Measurements from ENCODE around the gene STK38L. TPM values are rescaled to one million over a fixed set of nuclear protein-coding genes. Genes with fewer than 3 reads are reported as not detected.

STK38L gene
- total RNA-seq, 1 donor from 2014 or later = 24.2 TPM

GRCh38 chr12:27271206-27271605 lies 27.1 kb downstream of the STK38L start:
- Mint-ChIP-seq H3K36me3 (ENCODE audit: low read depth) (peaks cover 16% of the 10 kb centered on the region), H3K9me3 (peaks cover 6% of the 10 kb centered on the region), H3K27me3 (ENCODE audit: low read depth) (no peaks in the 10 kb centered on the region), H3K4me3 (ENCODE audit: low read depth) (no peak overlapping the region), H3K4me1 (ENCODE audit: low read depth) (peaks cover 8% of the 10 kb centered on the region), H3K27ac (no peak overlapping the region)
- DNase-seq (ENCODE audit: low spot score) = no peak
- intact Hi-C loops (cut with micrococcal nuclease) = no loop called here

- Mint-ChIP-seq H3K4me3 (ENCODE audit: low read depth) (no peak overlapping the region), H3K4me1 (ENCODE audit: low read depth) (peaks cover 11% of the 10 kb centered on the region), H3K27me3 (ENCODE audit: low read depth) (no peaks in the 10 kb centered on the region), H3K27ac (no peak overlapping the region), H3K36me3 (ENCODE audit: low read depth) (peaks cover 8% of the 10 kb centered on the region), H3K9me3 (peaks cover 6% of the 10 kb centered on the region)
- DNase-seq (ENCODE audit: low spot score) = no peak
- intact Hi-C loops (cut with micrococcal nuclease) = no loop called here
Observed at GRCh38 chr12:27272373-27273028, 28.4 kb downstream of the STK38L start.

GRCh38 chr12:27273114-27273513 lies 29.0 kb downstream of the STK38L start:
- peaks cover 1% of the 10 kb centered on the region for H3K9me3 Mint-ChIP-seq
- intact Hi-C loops (cut with micrococcal nuclease) = no loop called here
- no peak for DNase-seq (ENCODE audit: low spot score)

GRCh38 chr12:27274706-27275105 lies 30.6 kb downstream of the STK38L start:
- peaks cover 23% of the 10 kb centered on the region for H3K4me1 Mint-ChIP-seq (ENCODE audit: low read depth)
- H3K9me3 Mint-ChIP-seq = no peaks in the 10 kb centered on the region
- H3K4me3 Mint-ChIP-seq (ENCODE audit: low read depth) = no peak overlapping the region
- DNase-seq (ENCODE audit: low spot score) = no peak
- intact Hi-C loops (cut with micrococcal nuclease) = loop anchor here (5.0 kb wide), 1 partner anchor 67 kb away; no protein-coding TSS in a partner anchor
- no peaks in the 10 kb centered on the region for H3K27me3 Mint-ChIP-seq (ENCODE audit: low read depth)
- no peaks in the 10 kb centered on the region for H3K36me3 Mint-ChIP-seq (ENCODE audit: low read depth)
- no peak overlapping the region for H3K27ac Mint-ChIP-seq

More at GRCh38 chr12:27273114-27273513, 29.0 kb downstream of the STK38L start:
- Mint-ChIP-seq H3K27me3 (ENCODE audit: low read depth) (no peaks in the 10 kb centered on the region), H3K4me3 (ENCODE audit: low read depth) (no peak overlapping the region), H3K4me1 (ENCODE audit: low read depth) (peaks cover 16% of the 10 kb centered on the region), H3K36me3 (ENCODE audit: low read depth) (peaks cover 2% of the 10 kb centered on the region), H3K27ac (no peak overlapping the region)

GRCh38 chr12:27276275-27276674 lies 32.2 kb downstream of the STK38L start:
- no peaks in the 10 kb centered on the region for H3K36me3 Mint-ChIP-seq (ENCODE audit: low read depth)

GRCh38 chr12:27277846-27278260 lies 33.8 kb downstream of the STK38L start:
- no peak for DNase-seq (ENCODE audit: low spot score)
- Mint-ChIP-seq H3K4me1 (ENCODE audit: low read depth) (peaks cover 23% of the 10 kb centered on the region), H3K27ac (peak overlapping the region; percentile 16), H3K4me3 (ENCODE audit: low read depth) (no peak overlapping the region), H3K27me3 (ENCODE audit: low read depth) (no peaks in the 10 kb centered on the region), H3K9me3 (no peaks in the 10 kb centered on the region), H3K36me3 (ENCODE audit: low read depth) (no peaks in the 10 kb centered on the region)
- intact Hi-C loops (cut with micrococcal nuclease) = loop anchor here (2.0 to 5.0 kb wide), 2 partner anchors 33 to 71 kb away; partner anchors contain the start of gene STK38L

More at GRCh38 chr12:27276275-27276674, 32.2 kb downstream of the STK38L start:
- H3K4me3 Mint-ChIP-seq (ENCODE audit: low read depth) = no peak overlapping the region
- no peaks in the 10 kb centered on the region for H3K27me3 Mint-ChIP-seq (ENCODE audit: low read depth)
- intact Hi-C loops (cut with micrococcal nuclease) = loop anchor here (5.0 kb wide), 1 partner anchor 69 kb away; no protein-coding TSS in a partner anchor
- no peak overlapping the region for H3K27ac Mint-ChIP-seq
- no peak for DNase-seq (ENCODE audit: low spot score)
- peaks cover 28% of the 10 kb centered on the region for H3K4me1 Mint-ChIP-seq (ENCODE audit: low read depth)
- H3K9me3 Mint-ChIP-seq = no peaks in the 10 kb centered on the region

GRCh38 chr12:27279826-27280225 lies 35.7 kb downstream of the STK38L start:
- no peaks in the 10 kb centered on the region for H3K27me3 Mint-ChIP-seq (ENCODE audit: low read depth)

GRCh38 chr12:27280412-27280811 lies 36.3 kb downstream of the STK38L start:
- H3K27me3 Mint-ChIP-seq (ENCODE audit: low read depth) = no peaks in the 10 kb centered on the region
- no peaks in the 10 kb centered on the region for H3K9me3 Mint-ChIP-seq
- H3K27ac Mint-ChIP-seq = no peak overlapping the region
- no peak overlapping the region for H3K4me3 Mint-ChIP-seq (ENCODE audit: low read depth)
- H3K4me1 Mint-ChIP-seq (ENCODE audit: low read depth) = peaks cover 21% of the 10 kb centered on the region
- no peak for DNase-seq (ENCODE audit: low spot score)
- intact Hi-C loops (cut with micrococcal nuclease) = no loop called here
- no peaks in the 10 kb centered on the region for H3K36me3 Mint-ChIP-seq (ENCODE audit: low read depth)

More at GRCh38 chr12:27279826-27280225, 35.7 kb downstream of the STK38L start:
- no peak for DNase-seq (ENCODE audit: low spot score)
- no peaks in the 10 kb centered on the region for H3K9me3 Mint-ChIP-seq
- H3K36me3 Mint-ChIP-seq (ENCODE audit: low read depth) = no peaks in the 10 kb centered on the region
- H3K4me3 Mint-ChIP-seq (ENCODE audit: low read depth) = no peak overlapping the region
- intact Hi-C loops (cut with micrococcal nuclease) = loop anchor here (2.0 to 5.0 kb wide), 2 partner anchors 35 to 73 kb away; partner anchors contain the start of gene STK38L
- H3K27ac Mint-ChIP-seq = no peak overlapping the region
- peaks cover 19% of the 10 kb centered on the region for H3K4me1 Mint-ChIP-seq (ENCODE audit: low read depth)

GRCh38 chr12:27282754-27283153 lies 38.7 kb downstream of the STK38L start:
- Mint-ChIP-seq H3K27me3 (ENCODE audit: low read depth) (no peaks in the 10 kb centered on the region), H3K4me1 (ENCODE audit: low read depth) (peaks cover 18% of the 10 kb centered on the region), H3K9me3 (no peaks in the 10 kb centered on the region), H3K27ac (no peak overlapping the region), H3K4me3 (ENCODE audit: low read depth) (no peak overlapping the region), H3K36me3 (ENCODE audit: low read depth) (no peaks in the 10 kb centered on the region)
- intact Hi-C loops (cut with micrococcal nuclease) = no loop called here
- no peak for DNase-seq (ENCODE audit: low spot score)

GRCh38 chr12:27284021-27284420 lies 39.9 kb downstream of the STK38L start:
- no peaks in the 10 kb centered on the region for H3K9me3 Mint-ChIP-seq
- intact Hi-C loops (cut with micrococcal nuclease) = no loop called here
- peaks cover 9% of the 10 kb centered on the region for H3K4me1 Mint-ChIP-seq (ENCODE audit: low read depth)
- no peaks in the 10 kb centered on the region for H3K27me3 Mint-ChIP-seq (ENCODE audit: low read depth)
- no peak for DNase-seq (ENCODE audit: low spot score)
- no peaks in the 10 kb centered on the region for H3K36me3 Mint-ChIP-seq (ENCODE audit: low read depth)
- no peak overlapping the region for H3K4me3 Mint-ChIP-seq (ENCODE audit: low read depth)
- no peak overlapping the region for H3K27ac Mint-ChIP-seq

GRCh38 chr12:27284751-27285150 lies 40.7 kb downstream of the STK38L start:
- Mint-ChIP-seq H3K9me3 (no peaks in the 10 kb centered on the region), H3K4me1 (ENCODE audit: low read depth) (peaks cover 8% of the 10 kb centered on the region), H3K27me3 (ENCODE audit: low read depth) (no peaks in the 10 kb centered on the region), H3K27ac (no peak overlapping the region), H3K36me3 (ENCODE audit: low read depth) (no peaks in the 10 kb centered on the region), H3K4me3 (ENCODE audit: low read depth) (no peak overlapping the region)
- DNase-seq (ENCODE audit: low spot score) = no peak
- intact Hi-C loops (cut with micrococcal nuclease) = no loop called here

GRCh38 chr12:27285403-27285802 lies 41.3 kb downstream of the STK38L start:
- no peaks in the 10 kb centered on the region for H3K27me3 Mint-ChIP-seq (ENCODE audit: low read depth)
- peaks cover 5% of the 10 kb centered on the region for H3K4me1 Mint-ChIP-seq (ENCODE audit: low read depth)
- DNase-seq (ENCODE audit: low spot score) = no peak
- intact Hi-C loops (cut with micrococcal nuclease) = no loop called here
- no peaks in the 10 kb centered on the region for H3K9me3 Mint-ChIP-seq
- no peak overlapping the region for H3K4me3 Mint-ChIP-seq (ENCODE audit: low read depth)
- no peaks in the 10 kb centered on the region for H3K36me3 Mint-ChIP-seq (ENCODE audit: low read depth)
- H3K27ac Mint-ChIP-seq = no peak overlapping the region

GRCh38 chr12:27289414-27289813 lies 45.3 kb downstream of the STK38L start:
- intact Hi-C loops (cut with micrococcal nuclease) = no loop called here
- no peaks in the 10 kb centered on the region for H3K36me3 Mint-ChIP-seq (ENCODE audit: low read depth)
- no peaks in the 10 kb centered on the region for H3K27me3 Mint-ChIP-seq (ENCODE audit: low read depth)
- H3K9me3 Mint-ChIP-seq = no peaks in the 10 kb centered on the region
- no peak overlapping the region for H3K27ac Mint-ChIP-seq
- peaks cover 3% of the 10 kb centered on the region for H3K4me1 Mint-ChIP-seq (ENCODE audit: low read depth)
- H3K4me3 Mint-ChIP-seq (ENCODE audit: low read depth) = no peak overlapping the region
- DNase-seq (ENCODE audit: low spot score) = no peak

All from activated T-helper 2 cell treated with anti-CD3 and anti-CD28 coated beads, Interferon-gamma antibody, Interleukin-2, Interleukin-4, amounts not matched to agents 10 μg/mL and 5 μg/mL and 100 μg/mL, durations not matched to agents 14 hours and 24 hours and 36 hours (primary cell).